AG10803 (cell line): ENCODE measurements around the gene COPS3.

Experiments
- DNase-seq: peaks from one replicate; pipeline ENCODE4 v3.0.0; 2010; ENCODE audit warnings: low read depth
- H3K4me3 ChIP-seq: 2 replicates; pipeline ENCODE4 v1.5.1; 2011; ENCODE audit warnings: mild to moderate bottlenecking, low read length, control low read depth
- TF ChIP-seq, protein P1 (sequence below): conservative IDR thresholded peaks from 2 replicates; pipeline ENCODE4 v1.5.1; 2011; ENCODE audit warnings: mild to moderate bottlenecking, low read length, control low read depth, inconsistent platforms

The COPS3 gene

DNA sequence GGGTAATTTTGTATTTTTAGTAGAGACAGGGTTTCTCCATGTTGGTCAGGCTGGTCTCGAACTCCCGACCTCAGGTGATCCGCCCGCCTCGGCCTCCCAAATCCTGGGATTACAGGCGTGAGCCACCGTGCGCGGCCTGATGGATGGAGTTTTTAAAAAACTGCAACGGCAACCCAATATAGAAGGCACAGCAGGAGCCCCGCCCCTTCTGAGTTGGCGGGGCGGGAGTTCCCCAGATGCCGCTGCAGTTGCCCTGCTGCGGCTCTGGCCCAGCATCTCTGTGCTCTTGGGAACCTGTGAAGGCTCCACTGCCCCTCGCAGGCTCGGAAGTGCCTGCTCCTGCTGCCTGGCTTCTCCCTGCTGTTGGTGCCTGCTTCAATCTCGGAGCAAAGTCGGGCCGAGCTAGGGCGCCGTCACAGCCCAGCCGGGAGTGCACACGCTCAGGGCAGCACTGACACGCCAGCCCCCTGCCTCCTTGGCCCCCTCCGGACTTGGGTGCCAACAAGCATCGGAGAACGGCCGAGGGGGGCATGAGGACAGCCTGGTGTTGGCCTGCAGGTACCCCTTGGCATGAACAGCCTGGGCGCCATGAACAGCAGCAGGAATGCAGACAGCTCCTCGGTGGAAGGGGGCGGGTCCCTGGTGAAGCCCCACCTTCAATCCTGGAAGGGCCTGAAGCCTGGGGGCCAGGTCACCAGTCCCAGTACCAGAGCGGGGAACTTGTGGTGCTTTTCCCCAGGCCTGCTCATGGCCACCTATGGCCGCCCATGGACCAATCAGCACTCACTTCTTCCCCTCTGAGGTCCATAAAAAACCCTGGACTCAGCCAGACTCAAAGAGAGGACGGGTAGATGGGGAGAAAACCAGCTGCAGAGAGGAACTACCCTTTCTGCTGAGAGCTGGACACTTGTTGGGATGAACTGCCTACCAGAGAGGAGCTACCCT, 19.9 kb upstream of the COPS3 start:
- DNase-seq: peak; percentile 45
- peak overlapping the region; percentile 22; the same call in 1 of the 2 replicates for H3K4me3 ChIP-seq
- TF ChIP-seq, protein P1, sequence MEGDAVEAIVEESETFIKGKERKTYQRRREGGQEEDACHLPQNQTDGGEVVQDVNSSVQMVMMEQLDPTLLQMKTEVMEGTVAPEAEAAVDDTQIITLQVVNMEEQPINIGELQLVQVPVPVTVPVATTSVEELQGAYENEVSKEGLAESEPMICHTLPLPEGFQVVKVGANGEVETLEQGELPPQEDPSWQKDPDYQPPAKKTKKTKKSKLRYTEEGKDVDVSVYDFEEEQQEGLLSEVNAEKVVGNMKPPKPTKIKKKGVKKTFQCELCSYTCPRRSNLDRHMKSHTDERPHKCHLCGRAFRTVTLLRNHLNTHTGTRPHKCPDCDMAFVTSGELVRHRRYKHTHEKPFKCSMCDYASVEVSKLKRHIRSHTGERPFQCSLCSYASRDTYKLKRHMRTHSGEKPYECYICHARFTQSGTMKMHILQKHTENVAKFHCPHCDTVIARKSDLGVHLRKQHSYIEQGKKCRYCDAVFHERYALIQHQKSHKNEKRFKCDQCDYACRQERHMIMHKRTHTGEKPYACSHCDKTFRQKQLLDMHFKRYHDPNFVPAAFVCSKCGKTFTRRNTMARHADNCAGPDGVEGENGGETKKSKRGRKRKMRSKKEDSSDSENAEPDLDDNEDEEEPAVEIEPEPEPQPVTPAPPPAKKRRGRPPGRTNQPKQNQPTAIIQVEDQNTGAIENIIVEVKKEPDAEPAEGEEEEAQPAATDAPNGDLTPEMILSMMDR: no peak

DNA sequence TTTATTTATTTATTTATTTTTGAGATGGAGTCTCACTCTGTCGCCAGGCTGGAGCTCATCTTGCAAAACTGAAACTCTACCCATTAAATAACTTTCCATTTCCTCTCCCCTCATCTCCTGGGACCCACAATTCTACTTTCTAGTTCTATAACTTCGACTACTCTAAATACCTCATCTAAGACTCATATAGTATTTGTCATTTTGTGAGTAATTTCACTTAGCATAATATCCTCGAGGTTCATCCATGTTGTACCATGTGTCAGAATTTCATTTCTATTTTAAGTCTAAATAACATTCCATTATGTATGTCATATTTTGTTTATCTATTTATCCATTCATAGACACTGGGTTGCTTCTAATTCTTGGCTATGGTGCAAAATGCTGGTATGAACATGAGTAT, 17.1 kb upstream of the COPS3 start:
- TF ChIP-seq, protein P1: no peak
- H3K4me3 ChIP-seq: no peak overlapping the region
- DNase-seq: peak; percentile 37

DNA sequence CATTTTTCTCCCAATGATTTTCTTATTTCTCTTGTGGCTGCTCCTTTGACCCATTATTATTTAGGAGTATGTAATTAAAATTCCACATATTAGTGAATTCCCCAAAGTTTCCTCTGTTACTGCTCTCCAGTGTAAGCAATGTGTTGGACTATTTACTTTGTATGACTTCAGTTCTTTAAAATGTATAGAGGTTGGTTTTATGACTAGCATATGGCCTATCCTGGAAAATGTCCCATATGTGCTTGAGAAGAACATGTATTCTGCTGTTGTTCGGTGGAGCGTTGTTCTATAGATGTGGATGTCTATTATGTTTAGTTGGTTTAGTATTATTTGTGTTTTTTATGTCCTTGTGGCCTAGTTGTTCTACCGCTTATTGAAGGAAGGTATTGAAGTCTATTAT, 16.2 kb upstream of the COPS3 start:
- H3K4me3 ChIP-seq: no peak overlapping the region
- DNase-seq: no peak
- TF ChIP-seq, protein P1: no peak

DNA sequence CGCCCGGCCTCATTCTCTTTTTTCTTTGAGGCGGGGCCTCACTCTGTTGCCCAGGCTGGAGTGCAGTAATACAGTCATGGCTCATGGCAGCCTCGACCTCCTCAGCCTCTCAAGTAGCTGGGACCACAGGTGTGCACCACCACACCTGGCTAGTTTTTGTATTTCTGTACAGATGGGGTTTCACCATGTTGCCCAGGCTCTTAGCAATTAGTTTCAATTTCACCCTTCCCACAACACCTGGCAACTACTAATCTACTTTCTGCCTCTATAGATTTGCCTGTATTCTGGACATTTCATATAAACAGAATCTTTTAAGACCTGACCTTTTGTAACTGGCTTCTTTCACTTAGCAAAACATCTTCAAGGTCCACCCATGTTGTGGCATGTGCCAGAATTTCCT, 14.1 kb upstream of the COPS3 start:
- TF ChIP-seq, protein P1: no peak
- no peak overlapping the region for H3K4me3 ChIP-seq
- DNase-seq: no peak

DNA sequence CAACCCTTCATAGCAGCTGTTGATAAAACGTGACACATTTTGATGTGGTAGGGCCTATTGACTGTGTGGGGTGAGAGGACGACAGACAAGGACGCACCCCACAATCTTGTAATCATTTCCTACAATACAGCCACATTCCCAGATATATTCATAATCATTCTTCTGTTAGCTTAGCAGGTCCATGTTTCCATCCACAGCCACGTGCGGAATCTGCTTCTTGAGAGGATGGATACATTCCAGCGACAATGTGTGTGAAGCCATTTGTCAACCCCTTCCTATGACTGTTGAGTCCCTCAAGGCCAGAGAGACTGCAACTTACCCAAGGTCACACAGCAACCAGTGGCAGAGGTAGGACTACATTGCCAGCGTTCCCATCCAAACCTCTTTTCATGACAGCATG, 8.7 kb upstream of the COPS3 start:
- no peak for DNase-seq
- TF ChIP-seq, protein P1: no peak
- no peak overlapping the region for H3K4me3 ChIP-seq

DNA sequence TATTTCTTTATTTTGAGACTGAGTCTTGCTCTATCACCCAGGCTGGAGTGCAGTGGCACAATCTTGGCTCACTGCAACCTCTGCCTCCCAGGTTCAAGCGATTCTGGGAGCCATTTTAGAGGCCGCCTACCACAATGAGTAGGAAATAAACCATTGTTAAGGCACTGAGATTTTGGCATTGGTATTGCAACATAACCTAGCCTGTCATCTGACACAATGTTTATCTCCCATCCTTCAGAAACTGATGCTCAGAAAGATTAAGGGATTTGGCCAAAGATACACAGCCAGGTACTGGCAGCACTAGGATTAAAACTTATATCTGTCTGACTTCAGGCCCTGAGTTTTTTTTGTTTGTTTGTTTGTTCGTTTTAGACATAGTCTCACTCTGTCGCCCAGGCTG, 8.0 kb upstream of the COPS3 start:
- DNase-seq: no peak
- H3K4me3 ChIP-seq: no peak overlapping the region
- TF ChIP-seq, protein P1: no peak

DNA sequence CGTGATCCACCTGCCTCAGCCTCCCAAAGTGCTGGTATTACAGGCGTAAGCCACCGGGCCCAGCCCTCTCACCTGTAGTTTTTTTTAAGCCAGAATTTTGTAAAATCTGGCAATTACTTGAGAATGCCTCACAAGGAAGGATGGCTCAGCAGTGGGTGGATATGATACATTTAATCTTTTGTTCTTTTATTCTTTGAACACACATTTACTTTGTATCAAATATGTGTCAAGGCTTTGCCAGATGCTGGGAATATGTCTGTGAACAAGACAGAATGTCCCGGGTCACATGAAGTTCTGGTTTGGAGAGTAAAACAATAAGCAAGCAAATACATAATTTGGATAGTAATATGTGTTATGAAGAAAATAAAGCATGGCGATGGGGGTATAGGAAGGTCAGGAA, 4.9 kb upstream of the COPS3 start:
- no peak overlapping the region for H3K4me3 ChIP-seq
- TF ChIP-seq, protein P1: no peak
- no peak for DNase-seq
